ENCODE measurements around the gene RASGRP2.

Gene RASGRP2

GRCh38 chr11:64739871-64740270, 4.1 kb downstream of the RASGRP2 start:
- no peak for DNase-seq (ENCODE audit: low spot score)

DNA sequence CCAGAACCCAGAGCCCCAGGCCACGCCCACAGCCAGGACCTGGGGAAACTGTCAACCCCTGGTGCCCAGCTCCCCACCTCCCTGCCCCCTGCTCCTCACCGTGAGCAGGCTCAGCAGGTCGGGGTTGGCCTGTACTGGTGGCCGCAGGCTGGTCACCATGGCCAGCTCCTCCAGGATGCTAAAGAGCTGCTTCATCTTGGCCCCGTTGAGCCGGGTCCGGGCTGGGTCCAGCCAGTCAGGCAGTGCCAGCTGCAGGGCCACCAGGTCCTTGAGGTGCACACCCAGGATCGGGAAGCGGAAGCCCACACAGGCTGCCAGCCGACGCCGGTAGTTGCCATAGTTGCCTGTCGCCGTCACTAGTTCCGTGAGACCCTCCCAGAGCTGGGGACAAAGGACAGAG, 7.3 kb downstream of the RASGRP2 start:
- DNase-seq (ENCODE audit: low spot score), result no peak

DNA sequence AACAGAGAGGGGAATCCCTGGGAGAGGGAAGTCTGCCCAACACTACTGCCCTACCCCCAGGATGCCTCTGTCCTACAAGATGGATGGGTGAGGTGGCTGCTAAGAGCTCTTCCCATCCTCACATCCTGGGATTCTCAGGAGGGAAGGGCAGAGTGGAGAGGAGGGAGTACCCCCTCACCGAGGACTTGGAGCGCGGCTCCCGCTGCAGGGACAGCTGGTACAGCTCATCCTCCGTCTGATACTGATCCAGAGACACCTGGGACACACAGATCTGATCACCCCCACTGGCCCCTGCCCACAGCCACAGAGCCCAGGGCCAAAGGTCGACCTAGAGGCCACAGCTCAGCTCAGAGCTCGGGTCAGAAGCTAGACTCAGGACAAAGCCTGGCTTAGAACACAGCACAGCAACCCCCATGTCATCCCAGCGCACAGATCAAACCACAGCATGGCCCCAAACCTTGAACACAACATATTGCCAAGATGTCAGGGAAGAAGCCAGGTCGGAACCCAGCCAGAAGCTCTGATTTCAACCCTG, 8.2 kb downstream of the RASGRP2 start:
- DNase-seq (ENCODE audit: low spot score), result no peak

- no peak for DNase-seq (ENCODE audit: low spot score)
These were observed 8.9 kb downstream of the RASGRP2 start for GRCh38 chr11:64734811-64735724.

- no peak for DNase-seq (ENCODE audit: low spot score)
These were observed 12.3 kb downstream of the RASGRP2 start for GRCh38 chr11:64731601-64732000.

DNA sequence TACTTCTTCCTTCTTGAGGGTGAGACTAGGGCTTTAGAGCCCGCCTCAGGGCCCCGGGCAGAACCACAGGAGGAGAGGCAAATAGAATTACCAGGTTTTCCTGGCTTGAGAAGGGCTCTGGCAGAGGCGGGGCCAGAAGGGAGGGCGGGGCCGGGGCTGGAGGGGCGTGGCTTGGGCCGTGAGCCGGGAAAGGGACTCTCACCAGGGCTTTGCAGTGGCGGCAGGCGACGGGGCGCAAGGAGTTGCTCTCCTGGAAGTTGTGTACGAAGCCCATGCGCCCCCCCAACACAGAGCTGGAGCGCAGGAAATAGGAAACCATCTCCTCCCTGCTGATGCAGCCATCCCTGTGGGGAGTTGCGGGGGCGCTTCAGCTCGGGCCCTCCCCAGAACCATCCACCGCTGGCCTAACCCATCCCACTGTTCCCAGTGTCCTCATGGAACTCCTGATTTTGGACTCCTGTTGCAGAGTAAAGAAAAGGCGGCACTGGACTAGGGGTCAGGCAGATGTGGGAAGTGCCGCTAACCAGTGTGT, 14.0 kb downstream of the RASGRP2 start:
- no peak for DNase-seq (ENCODE audit: low spot score)

DNA sequence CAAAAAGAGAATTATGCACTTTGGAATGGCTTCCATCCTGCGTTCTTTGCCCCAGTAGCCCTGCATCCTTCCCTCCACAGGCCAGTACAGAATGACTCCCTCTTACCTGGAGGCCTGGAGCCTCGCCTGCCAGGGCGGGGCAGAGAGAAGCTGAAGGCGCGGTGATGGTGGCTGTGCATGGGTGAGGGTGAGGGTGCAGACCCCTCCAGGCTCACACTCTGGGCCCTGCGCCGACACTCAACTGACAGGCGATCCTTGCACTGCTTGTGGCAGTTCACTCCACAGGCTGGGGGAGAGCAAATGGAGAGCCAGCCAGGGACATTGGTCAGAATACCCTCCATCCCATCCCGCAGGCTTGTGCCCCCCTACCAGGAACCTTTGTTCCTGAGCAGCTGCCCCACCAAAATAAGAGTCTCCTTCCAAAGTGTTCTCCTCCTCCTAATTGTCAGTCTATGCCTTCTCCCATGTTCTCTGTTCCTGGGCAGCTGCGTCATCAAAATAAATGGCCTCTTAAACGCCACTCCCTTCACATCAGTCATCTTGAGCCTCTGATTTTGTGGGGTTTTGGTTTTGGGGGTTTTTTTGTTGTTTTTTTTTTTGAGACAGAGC, 15.1 kb downstream of the RASGRP2 start:
- DNase-seq (ENCODE audit: low spot score), result no peak

DNA sequence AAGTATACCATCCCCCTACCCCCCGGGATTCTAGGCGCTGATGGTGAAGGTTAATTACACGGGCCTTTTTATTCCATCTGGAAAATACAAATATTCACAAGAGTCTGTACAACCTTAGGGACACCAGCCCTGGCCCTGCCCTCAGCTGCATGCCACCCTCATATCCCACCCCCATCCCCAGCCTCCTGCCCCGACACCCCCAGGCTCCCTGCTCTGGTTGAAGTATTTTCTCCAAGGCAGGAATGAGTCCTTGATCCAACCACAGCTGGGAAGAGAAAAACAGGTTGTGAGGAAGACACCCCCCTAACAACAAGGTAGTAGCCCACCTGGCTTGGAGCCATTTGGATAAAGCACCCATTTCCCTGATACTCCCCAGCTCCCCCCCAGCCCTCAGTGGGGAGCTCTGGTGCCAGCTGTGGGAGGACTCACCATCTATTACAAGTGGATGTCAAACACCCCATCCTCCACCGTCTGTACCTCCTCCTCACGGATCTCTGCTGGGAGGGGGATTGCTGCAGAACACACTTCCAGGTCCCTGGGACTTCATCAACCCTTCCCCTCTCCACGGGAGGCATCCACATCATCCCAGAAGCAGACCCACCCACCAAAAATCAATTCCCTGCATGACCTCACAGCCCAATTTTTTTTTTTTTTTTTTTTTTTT, 16.9 kb downstream of the RASGRP2 start:
- DNase-seq (ENCODE audit: low spot score), result no peak

DNA sequence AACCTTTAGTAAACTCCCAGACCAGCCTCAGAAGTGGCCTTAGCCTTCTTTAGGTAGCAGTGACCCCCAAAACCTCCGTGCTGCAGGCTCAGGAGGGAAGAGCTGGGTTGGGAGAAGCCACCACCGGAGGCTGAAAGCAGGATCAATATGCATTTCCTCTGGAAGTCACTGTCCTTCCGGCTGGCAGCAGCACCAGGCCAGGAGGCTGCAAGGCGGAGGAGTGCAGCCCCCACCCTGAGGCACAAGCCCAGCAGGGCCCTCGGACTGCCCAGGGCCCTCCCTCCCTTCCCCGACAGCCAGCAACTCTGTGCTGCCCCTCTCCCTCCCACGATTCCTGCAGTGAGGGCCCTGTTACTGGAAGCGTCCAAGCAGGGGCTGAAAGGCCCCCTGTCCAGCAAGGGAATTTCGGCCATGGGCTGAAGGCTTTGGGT, 17.7 kb downstream of the RASGRP2 start:
- DNase-seq (ENCODE audit: low spot score), result no peak

DNA sequence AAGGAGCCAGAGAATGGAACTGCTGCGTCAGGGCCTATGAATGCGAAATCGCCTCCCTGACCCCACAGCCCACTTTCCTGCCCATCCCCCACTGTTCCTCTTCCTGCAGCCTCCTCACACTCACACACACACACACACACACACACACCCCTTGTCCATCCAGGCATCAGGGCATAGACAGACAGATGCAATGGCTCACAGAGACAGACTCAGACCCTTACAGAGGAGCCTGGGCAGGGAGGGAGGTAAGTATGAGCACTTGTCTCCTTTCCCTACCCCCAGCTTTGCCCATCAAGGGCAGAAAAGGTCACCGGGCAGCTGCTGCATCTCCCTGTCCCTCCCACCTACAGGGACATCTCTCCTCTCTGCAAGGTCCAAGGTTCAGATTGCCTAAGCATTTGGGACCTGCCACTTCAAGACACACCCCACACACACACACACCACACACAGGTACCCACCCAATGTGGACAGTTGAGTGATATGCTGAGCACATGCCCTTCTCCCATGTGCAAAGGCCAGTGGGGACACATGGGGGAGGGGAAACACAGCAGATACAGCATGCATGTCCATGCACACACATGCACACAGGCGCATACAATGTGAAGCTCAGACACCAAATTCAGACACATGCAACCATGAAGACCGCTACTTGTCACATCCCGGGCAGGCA, 18.9 kb downstream of the RASGRP2 start:
- no peak for DNase-seq (ENCODE audit: low spot score)

GRCh38 chr11:64723907-64724862, 19.8 kb downstream of the RASGRP2 start:
- no peak for DNase-seq (ENCODE audit: low spot score)

GRCh38 chr11:64723117-64723906, 20.6 kb downstream of the RASGRP2 start, which contains the start of gene NRXN2:
Gene NRXN2 (minus strand): TSS chr11:64723197. CDS start chr11:64713699, 9,498 bp downstream.
- DNase-seq (ENCODE audit: low spot score), result peak; percentile 99

DNA sequence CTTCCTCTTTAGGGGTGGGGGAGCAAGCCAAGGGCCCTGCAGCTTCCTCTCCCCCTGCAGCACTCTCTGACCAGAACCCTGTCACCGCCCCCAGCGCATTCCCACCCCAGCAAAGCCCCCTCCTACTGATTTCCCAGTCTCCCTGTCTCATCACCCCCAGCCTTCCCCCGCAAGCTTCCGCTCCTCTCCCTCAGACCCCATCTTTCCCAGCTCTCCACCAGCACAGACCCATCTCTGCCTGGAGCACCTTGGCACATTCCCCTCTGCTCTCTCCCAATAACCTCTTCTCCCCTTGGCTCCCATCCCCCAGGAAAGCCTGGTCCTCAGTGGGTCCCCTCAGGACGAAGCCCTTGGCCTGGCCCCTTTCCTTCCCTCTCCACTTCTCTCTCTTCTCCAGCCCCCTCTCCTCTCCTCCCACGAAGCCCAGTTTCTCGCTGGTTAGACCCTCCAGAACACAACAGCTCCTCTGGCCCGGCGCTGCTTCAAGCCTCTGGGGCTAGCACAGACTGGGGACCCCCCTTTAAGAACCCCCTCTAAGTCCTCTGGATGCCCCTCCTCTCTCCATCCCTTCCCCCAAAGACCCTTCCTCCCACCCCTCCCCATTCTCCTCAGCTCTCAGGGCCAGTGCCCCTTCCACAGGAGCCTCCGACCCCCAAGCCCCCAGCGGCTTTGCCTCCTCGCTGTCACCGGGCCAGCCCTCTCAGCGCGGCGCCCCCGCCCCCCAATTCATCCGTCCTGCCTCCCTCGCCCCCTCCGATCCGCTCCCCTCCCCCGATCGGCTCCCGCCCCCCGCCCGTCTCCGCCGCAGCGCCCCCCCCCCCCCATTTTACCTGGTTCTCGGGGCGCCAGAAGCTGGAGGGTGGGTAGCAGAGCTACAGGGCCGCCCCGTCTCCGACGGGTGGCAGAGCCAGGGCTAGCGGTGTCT, 21.5 kb downstream of the RASGRP2 start:
- DNase-seq (ENCODE audit: low spot score), result no peak

DNA sequence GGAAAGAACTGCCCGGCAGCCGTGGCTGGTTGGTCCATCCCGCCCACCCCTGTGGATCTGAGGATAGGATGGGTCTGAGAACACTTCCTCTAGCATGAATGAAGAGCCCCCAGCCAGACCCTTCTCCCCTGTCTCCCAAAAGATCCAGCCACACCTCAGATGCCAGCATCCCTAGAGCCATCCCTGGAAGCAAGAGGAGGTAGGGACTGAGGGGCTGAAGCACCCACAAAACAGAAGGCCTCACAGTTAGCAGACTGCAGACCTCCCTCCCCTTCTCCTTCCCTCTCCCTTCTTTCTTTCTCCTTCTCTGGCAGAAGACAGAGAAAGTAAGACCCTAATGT, 22.6 kb downstream of the RASGRP2 start:
- DNase-seq (ENCODE audit: low spot score), result no peak

DNA sequence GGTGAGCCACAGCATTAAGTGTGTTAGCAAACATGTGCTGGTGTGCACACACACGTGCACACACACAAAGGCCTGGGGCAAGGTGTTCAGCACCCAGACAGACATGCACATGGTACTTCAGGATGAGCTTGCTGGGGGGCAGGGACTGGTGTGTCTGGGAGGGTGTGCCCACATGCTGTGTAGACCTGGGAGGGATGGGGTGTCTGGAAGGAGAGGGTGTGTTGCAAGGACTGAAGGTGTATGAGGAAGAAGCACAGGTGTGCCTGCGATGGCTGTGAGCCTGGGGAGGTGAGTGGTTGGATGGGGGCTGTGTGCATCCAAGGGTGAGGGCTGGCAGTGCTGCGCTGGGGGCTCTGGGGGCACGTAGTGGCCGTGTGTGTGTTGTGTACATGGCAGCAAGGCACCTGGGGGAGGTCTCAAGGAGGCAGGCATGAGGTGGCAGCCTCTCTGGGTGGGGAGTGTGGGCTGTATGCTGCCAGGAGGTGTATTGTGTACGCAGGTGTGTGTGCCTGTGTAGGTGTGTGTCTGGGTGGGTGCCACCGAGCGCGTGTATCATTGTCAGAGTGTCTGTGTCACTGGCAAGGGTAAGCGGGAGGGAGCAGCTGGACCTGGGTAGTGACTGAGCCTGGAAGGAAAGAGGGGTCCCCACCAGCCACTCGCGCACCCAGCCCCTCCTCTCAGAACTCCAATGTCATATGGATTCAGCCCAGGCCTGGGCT, 23.1 kb downstream of the RASGRP2 start:
- no peak for DNase-seq (ENCODE audit: low spot score)

DNA sequence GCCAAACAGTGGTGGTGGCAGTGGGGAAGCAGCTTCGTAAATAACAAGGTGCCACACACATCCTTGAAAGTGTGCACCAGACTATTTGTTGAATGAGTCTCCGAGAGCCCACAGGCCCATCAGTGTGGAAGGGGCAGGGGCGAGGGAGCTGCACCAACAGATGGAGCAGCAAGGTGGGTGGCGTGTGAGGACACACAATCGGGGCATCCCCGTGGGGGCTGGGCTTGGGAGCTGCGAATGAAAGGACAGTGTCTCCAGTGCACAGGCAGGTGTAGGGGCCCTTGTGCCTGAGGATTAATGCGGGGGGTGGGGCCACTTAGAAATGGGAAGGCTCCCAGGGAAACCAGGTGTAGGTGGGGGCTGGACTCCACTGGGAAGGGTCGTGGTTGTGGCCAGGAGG, 23.8 kb downstream of the RASGRP2 start:
- DNase-seq (ENCODE audit: low spot score), result no peak

- DNase-seq (ENCODE audit: low spot score), result no peak
These were observed 24.5 kb downstream of the RASGRP2 start for GRCh38 chr11:64719406-64719805.

GRCh38 chr11:64718780-64719124, 25.2 kb downstream of the RASGRP2 start:
- no peak for DNase-seq (ENCODE audit: low spot score)
